Measurements from ENCODE around the gene CPNE8. TPM values are rescaled to one million over a fixed set of nuclear protein-coding genes. Genes with fewer than 3 reads are reported as not detected.

The CPNE8 gene
- total and polyA plus RNA-seq, 2 experiments from 2014 or later, result 5.9 to 14.5 TPM

DNA sequence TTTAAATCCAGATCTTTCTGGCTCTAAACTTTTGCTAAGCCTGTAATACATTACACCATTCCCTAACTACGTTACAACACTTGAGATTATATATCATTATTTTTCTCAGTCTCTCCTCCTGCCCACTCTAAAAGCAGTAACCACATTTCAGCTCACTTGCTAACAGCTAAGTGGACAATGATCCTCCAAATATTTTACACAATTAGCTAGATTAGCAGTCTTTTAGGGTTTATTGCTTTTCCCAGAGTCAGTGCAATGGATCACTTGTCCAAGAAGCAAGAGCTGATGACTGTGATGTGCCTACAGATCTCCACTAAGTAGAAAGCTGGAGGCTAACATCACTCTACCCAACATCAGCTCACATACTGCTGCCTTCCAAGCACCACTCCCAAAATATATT, 17.6 kb downstream of the CPNE8 start:
- TF ChIP-seq, protein P1, sequence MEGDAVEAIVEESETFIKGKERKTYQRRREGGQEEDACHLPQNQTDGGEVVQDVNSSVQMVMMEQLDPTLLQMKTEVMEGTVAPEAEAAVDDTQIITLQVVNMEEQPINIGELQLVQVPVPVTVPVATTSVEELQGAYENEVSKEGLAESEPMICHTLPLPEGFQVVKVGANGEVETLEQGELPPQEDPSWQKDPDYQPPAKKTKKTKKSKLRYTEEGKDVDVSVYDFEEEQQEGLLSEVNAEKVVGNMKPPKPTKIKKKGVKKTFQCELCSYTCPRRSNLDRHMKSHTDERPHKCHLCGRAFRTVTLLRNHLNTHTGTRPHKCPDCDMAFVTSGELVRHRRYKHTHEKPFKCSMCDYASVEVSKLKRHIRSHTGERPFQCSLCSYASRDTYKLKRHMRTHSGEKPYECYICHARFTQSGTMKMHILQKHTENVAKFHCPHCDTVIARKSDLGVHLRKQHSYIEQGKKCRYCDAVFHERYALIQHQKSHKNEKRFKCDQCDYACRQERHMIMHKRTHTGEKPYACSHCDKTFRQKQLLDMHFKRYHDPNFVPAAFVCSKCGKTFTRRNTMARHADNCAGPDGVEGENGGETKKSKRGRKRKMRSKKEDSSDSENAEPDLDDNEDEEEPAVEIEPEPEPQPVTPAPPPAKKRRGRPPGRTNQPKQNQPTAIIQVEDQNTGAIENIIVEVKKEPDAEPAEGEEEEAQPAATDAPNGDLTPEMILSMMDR (IDR thresholded peaks at IDR 0.05; ENCODE audit: poor library complexity), result no peak
- TF ChIP-seq EZH2 (IDR thresholded peaks at IDR 0.05; ENCODE audit: borderline replicate concordance), result no peak
- TF ChIP-seq EZH2phosphoT487 (IDR thresholded peaks at IDR 0.05; ENCODE audit: low read depth, severe bottlenecking, unreplicated experiment), result no peak
- Histone ChIP-seq H3K4me1 (ENCODE audit: insufficient read depth) (peaks cover 9% of the 10 kb centered on the region), H4K20me1 (ENCODE audit: insufficient read depth, poor library complexity, severe bottlenecking) (no peaks in the 10 kb centered on the region), H3K4me3 (no peak overlapping the region), H3K4me2 (no peak overlapping the region), H2AFZ (no peak overlapping the region), H3K79me2 (peaks cover 21% of the 10 kb centered on the region), H3K27me3 (no peaks in the 10 kb centered on the region), H3K9me3 (ENCODE audit: low read depth) (no peaks in the 10 kb centered on the region), H3K36me3 (replicated peaks; ENCODE audit: insufficient read depth, low read depth) (no peaks in the 10 kb centered on the region), H3K9me2 (replicated peaks; ENCODE audit: insufficient read depth) (no peaks in the 10 kb centered on the region), H3K27ac (no peak overlapping the region)
- WGBS (ENCODE audit: low lambda C conversion rate, missing lambda C conversion rate), result 73% methylated on average over 1 of the region's 1 CpG
- no peak for DNase-seq (ENCODE audit: low spot score)

DNA sequence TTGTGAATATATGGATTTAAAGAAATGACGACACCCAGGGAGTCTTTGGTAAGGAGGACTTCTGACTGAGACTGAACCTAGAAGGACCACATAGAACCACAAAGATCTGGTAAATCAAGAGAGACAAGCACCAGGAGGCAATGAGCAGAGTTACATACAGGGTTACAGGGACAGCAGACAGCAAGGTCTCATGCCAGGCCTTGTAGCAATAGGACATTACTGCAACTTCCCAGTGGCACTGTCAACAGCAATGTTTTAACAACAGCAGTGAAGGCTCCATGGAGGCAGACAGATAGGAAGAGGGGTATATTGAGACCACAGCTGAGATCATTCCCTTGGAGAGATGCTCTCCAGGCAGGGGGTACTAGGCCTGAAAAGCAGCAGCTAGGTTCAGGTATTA, 18.5 kb downstream of the CPNE8 start:
- Histone ChIP-seq H2AFZ (no peak overlapping the region), H3K36me3 (replicated peaks; ENCODE audit: insufficient read depth, low read depth) (no peaks in the 10 kb centered on the region), H3K4me2 (no peak overlapping the region), H3K4me3 (no peak overlapping the region), H3K27ac (no peak overlapping the region), H4K20me1 (ENCODE audit: insufficient read depth, poor library complexity, severe bottlenecking) (no peaks in the 10 kb centered on the region), H3K4me1 (ENCODE audit: insufficient read depth) (peaks cover 4% of the 10 kb centered on the region), H3K79me2 (peaks cover 22% of the 10 kb centered on the region), H3K27me3 (no peaks in the 10 kb centered on the region), H3K9me2 (replicated peaks; ENCODE audit: insufficient read depth) (no peaks in the 10 kb centered on the region), H3K9me3 (ENCODE audit: low read depth) (no peaks in the 10 kb centered on the region)
- TF ChIP-seq, protein P1 (IDR thresholded peaks at IDR 0.05; ENCODE audit: poor library complexity), result no peak
- no peak for TF ChIP-seq EZH2 (IDR thresholded peaks at IDR 0.05; ENCODE audit: borderline replicate concordance)
- no peak for TF ChIP-seq EZH2phosphoT487 (IDR thresholded peaks at IDR 0.05; ENCODE audit: low read depth, severe bottlenecking, unreplicated experiment)
- no peak for DNase-seq (ENCODE audit: low spot score)
- whole genome bisulfite sequencing (ENCODE audit: low lambda C conversion rate, missing lambda C conversion rate), result 94% methylated on average over 1 of the region's 1 CpG

DNA sequence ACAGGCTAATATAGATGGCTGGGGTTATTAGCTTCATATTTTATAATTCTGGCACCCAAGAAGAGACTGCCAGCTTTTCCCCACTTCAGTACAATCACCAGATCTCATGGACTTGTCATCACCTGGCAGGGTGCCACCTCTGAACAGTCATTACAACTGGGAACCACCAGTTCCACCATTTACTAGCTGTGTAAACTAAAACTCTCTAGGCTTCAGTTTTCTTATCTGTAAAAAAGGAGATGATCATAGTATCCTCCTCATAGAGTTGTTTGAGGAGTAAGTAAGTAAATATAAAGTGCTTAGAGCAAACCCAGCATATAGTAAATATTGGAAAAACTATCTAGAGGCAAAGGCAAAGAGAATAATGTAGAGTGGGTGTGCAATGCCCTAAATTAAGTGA, 19.3 kb downstream of the CPNE8 start:
- peak overlapping the region; percentile 1 for H3K27ac ChIP-seq
- H3K4me1 ChIP-seq (ENCODE audit: insufficient read depth), result no peaks in the 10 kb centered on the region
- H3K9me3 ChIP-seq (ENCODE audit: low read depth), result no peaks in the 10 kb centered on the region
- no peaks in the 10 kb centered on the region for H3K9me2 ChIP-seq (replicated peaks; ENCODE audit: insufficient read depth)
- H3K27me3 ChIP-seq, result no peaks in the 10 kb centered on the region
- TF ChIP-seq EZH2 (IDR thresholded peaks at IDR 0.05; ENCODE audit: borderline replicate concordance) (no peak), EZH2phosphoT487 (IDR thresholded peaks at IDR 0.05; ENCODE audit: low read depth, severe bottlenecking, unreplicated experiment) (no peak)
- TF ChIP-seq, protein P1 (IDR thresholded peaks at IDR 0.05; ENCODE audit: poor library complexity), result no peak
- H2AFZ ChIP-seq, result no peak overlapping the region
- no peak overlapping the region for H3K4me3 ChIP-seq
- H3K36me3 ChIP-seq (replicated peaks; ENCODE audit: insufficient read depth, low read depth), result no peaks in the 10 kb centered on the region
- H3K79me2 ChIP-seq, result peaks cover 21% of the 10 kb centered on the region
- H4K20me1 ChIP-seq (ENCODE audit: insufficient read depth, poor library complexity, severe bottlenecking), result no peaks in the 10 kb centered on the region
- peak; percentile 70 for DNase-seq (ENCODE audit: low spot score)
- no peak overlapping the region for H3K4me2 ChIP-seq

DNA sequence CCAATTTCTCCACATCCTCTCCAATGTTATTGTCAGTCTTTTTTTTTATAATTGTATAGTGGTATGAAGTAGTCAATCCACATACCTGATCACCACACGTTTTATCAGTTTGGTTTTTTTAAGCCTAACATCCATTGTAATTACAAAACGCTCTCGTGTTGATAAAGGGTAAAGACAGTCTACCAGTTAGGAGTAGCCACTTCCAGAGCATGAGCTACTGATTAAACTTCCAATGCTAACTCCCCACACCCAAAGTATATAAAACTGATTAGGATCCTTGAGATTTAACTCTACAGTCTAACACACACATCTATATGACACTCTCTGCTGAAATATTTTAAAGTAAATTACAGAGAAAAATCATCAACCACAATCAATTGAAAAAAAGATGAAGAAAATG, 20.7 kb downstream of the CPNE8 start:
- H4K20me1 ChIP-seq (ENCODE audit: insufficient read depth, poor library complexity, severe bottlenecking), result no peaks in the 10 kb centered on the region
- no peak overlapping the region for H3K4me2 ChIP-seq
- H2AFZ ChIP-seq, result no peak overlapping the region
- no peaks in the 10 kb centered on the region for H3K9me3 ChIP-seq (ENCODE audit: low read depth)
- no peaks in the 10 kb centered on the region for H3K36me3 ChIP-seq (replicated peaks; ENCODE audit: insufficient read depth, low read depth)
- no peaks in the 10 kb centered on the region for H3K27me3 ChIP-seq
- TF ChIP-seq EZH2phosphoT487 (IDR thresholded peaks at IDR 0.05; ENCODE audit: low read depth, severe bottlenecking, unreplicated experiment), result no peak
- no peak for TF ChIP-seq EZH2 (IDR thresholded peaks at IDR 0.05; ENCODE audit: borderline replicate concordance)
- TF ChIP-seq, protein P1 (IDR thresholded peaks at IDR 0.05; ENCODE audit: poor library complexity), result no peak
- no peaks in the 10 kb centered on the region for H3K9me2 ChIP-seq (replicated peaks; ENCODE audit: insufficient read depth)
- no peak overlapping the region for H3K4me3 ChIP-seq
- H3K27ac ChIP-seq, result no peak overlapping the region
- DNase-seq (ENCODE audit: low spot score), result no peak
- H3K79me2 ChIP-seq, result peaks cover 28% of the 10 kb centered on the region
- 47% methylated on average over 3 of the region's 3 CpGs for WGBS (ENCODE audit: low lambda C conversion rate, missing lambda C conversion rate)
- peaks cover 7% of the 10 kb centered on the region for H3K4me1 ChIP-seq (ENCODE audit: insufficient read depth)

Data from hepatocyte (in vitro differentiated cells).